GM12878 (cell line): ENCODE results near the gene RAB40B.

ENCODE experiments used
- CBX3 ChIP-seq: fragments of 200-600 bp; sonication (generic); IDR thresholded peaks from 2 replicates; pipeline ENCODE4 v1.6.1; 2016; ENCODE audit warnings: low read depth, borderline replicate concordance
- CBX5 ChIP-seq: sonication (generic); IDR thresholded peaks from 2 replicates; pipeline ENCODE4 v1.6.1; 2016; ENCODE audit warnings: low read depth, moderate library complexity, mild to moderate bottlenecking, inconsistent platforms
- EZH2 ChIP-seq: IDR thresholded peaks from 2 replicates; pipeline ENCODE4 v1.6.1; 2012; ENCODE audit warnings: low read depth, mild to moderate bottlenecking, control low read depth, inconsistent platforms, low read length, borderline replicate concordance; ENCODE audit not compliant: control insufficient read depth
- FOXM1 ChIP-seq: IDR thresholded peaks from 2 replicates; pipeline ENCODE4 v1.6.1; 2012; ENCODE audit warnings: low read depth, mild to moderate bottlenecking, inconsistent platforms, low read length, moderate library complexity
- YY1 ChIP-seq: IDR thresholded peaks from 2 replicates; pipeline ENCODE4 v1.6.1; 2011; ENCODE audit warnings: low read depth, mild to moderate bottlenecking, low read length
- ZNF24 ChIP-seq: fragments of 450-650 bp; IDR thresholded peaks from 2 replicates; pipeline ENCODE4 v1.6.1; 2017; ENCODE audit warnings: antibody characterized with exemption, mild to moderate bottlenecking
- TF ChIP-seq, protein P1 (sequence below), 3 experiments: IDR thresholded peaks in 2 of 3; conservative IDR thresholded peaks in 1 of 3; 2 replicates each; pipeline ENCODE4 v1.5.1; 2011; ENCODE audit warnings: low read depth in 3 of 3, low read length in 3 of 3, mild to moderate bottlenecking in 3 of 3, control low read depth in 2 of 3, moderate library complexity in 2 of 3, inconsistent platforms in 1 of 3, mixed read lengths in 1 of 3; ENCODE audit not compliant: control insufficient read depth in 2 of 3, insufficient read depth in 1 of 3; ENCODE audit errors: extremely low read depth in 1 of 3

DNA sequence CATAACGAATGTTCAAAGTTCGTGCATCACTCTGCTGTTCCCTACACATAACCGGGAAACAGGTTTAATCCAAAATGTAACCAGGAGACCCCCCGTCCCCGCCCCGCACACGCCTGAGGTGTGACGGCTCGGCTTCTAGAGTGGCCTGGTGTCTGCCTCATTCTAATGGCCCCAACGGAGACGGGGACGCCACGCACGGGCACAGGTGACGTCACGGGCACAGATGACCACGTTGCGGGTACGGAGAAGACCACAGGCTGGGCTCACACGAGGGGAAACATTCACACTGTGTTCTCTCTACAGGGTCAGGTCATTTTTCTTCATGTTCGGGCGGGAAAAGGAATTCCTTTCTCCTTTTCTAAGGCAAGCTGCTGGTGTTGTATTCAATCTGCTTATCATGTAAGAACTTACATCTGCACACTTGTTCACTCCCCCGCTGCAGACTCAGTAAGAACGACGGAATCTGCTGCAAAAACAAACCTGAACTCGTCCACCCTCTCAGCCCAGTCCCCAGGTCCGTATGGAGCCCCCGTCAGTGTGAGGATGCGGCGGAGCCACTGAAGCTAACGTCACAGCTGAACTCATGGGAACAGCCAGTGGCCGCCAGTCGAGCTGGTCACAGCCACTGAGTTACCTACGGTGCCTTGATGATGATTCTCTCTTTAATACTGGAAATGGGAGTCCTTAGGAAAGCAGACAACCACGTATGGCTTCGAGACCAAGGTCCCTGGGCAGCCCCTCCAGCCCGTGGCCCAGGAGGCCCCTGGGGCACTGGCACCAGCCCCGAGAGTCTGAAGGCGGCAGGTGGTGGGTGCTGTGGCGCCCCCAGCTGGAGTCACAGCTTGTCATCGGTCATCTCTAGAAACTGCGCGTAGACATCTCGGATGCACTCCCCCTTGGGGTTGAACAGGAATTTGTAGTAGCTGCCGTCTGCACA, 83.1 kb downstream of the RAB40B start:
- TF ChIP-seq, protein P1, sequence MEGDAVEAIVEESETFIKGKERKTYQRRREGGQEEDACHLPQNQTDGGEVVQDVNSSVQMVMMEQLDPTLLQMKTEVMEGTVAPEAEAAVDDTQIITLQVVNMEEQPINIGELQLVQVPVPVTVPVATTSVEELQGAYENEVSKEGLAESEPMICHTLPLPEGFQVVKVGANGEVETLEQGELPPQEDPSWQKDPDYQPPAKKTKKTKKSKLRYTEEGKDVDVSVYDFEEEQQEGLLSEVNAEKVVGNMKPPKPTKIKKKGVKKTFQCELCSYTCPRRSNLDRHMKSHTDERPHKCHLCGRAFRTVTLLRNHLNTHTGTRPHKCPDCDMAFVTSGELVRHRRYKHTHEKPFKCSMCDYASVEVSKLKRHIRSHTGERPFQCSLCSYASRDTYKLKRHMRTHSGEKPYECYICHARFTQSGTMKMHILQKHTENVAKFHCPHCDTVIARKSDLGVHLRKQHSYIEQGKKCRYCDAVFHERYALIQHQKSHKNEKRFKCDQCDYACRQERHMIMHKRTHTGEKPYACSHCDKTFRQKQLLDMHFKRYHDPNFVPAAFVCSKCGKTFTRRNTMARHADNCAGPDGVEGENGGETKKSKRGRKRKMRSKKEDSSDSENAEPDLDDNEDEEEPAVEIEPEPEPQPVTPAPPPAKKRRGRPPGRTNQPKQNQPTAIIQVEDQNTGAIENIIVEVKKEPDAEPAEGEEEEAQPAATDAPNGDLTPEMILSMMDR (IDR thresholded peaks at IDR 0.05 in 2 of 3, conservative IDR thresholded peaks at IDR 0.05 in 1 of 3; ENCODE audit: control insufficient read depth in 2 of 3, extremely low read depth in 1 of 3, insufficient read depth in 1 of 3, low read depth in 3 of 3, low read length in 3 of 3), result no peak
- TF ChIP-seq YY1 (no peak), ZNF24 (no peak), FOXM1 (no peak), CBX5 (no peak), EZH2 (no peak), CBX3 (no peak)
